ENCODE measurements around the gene SALL1.

- TF ChIP-seq EP300 (conservative IDR thresholded peaks at IDR 0.05; ENCODE audit: poor library complexity, severe bottlenecking), result no peak
- TF ChIP-seq EZH2 (IDR thresholded peaks at IDR 0.05; ENCODE audit: borderline replicate concordance, insufficient read depth, low read length, poor library complexity, severe bottlenecking), result no peak
- TF ChIP-seq, protein P1, sequence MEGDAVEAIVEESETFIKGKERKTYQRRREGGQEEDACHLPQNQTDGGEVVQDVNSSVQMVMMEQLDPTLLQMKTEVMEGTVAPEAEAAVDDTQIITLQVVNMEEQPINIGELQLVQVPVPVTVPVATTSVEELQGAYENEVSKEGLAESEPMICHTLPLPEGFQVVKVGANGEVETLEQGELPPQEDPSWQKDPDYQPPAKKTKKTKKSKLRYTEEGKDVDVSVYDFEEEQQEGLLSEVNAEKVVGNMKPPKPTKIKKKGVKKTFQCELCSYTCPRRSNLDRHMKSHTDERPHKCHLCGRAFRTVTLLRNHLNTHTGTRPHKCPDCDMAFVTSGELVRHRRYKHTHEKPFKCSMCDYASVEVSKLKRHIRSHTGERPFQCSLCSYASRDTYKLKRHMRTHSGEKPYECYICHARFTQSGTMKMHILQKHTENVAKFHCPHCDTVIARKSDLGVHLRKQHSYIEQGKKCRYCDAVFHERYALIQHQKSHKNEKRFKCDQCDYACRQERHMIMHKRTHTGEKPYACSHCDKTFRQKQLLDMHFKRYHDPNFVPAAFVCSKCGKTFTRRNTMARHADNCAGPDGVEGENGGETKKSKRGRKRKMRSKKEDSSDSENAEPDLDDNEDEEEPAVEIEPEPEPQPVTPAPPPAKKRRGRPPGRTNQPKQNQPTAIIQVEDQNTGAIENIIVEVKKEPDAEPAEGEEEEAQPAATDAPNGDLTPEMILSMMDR (IDR thresholded peaks at IDR 0.05; ENCODE audit: poor library complexity, severe bottlenecking), result no peak
- TF ChIP-seq POLR2AphosphoS5 (IDR thresholded peaks at IDR 0.05), result peak; percentile 9
- TF ChIP-seq TAF1 (IDR thresholded peaks at IDR 0.05; ENCODE audit: low read depth), result no peak
- TF ChIP-seq, protein P2, sequence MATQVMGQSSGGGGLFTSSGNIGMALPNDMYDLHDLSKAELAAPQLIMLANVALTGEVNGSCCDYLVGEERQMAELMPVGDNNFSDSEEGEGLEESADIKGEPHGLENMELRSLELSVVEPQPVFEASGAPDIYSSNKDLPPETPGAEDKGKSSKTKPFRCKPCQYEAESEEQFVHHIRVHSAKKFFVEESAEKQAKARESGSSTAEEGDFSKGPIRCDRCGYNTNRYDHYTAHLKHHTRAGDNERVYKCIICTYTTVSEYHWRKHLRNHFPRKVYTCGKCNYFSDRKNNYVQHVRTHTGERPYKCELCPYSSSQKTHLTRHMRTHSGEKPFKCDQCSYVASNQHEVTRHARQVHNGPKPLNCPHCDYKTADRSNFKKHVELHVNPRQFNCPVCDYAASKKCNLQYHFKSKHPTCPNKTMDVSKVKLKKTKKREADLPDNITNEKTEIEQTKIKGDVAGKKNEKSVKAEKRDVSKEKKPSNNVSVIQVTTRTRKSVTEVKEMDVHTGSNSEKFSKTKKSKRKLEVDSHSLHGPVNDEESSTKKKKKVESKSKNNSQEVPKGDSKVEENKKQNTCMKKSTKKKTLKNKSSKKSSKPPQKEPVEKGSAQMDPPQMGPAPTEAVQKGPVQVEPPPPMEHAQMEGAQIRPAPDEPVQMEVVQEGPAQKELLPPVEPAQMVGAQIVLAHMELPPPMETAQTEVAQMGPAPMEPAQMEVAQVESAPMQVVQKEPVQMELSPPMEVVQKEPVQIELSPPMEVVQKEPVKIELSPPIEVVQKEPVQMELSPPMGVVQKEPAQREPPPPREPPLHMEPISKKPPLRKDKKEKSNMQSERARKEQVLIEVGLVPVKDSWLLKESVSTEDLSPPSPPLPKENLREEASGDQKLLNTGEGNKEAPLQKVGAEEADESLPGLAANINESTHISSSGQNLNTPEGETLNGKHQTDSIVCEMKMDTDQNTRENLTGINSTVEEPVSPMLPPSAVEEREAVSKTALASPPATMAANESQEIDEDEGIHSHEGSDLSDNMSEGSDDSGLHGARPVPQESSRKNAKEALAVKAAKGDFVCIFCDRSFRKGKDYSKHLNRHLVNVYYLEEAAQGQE (IDR thresholded peaks at IDR 0.05; ENCODE audit: borderline replicate concordance), result no peak
- no peak for TF ChIP-seq MXI1 (conservative IDR thresholded peaks at IDR 0.05; ENCODE audit: poor library complexity, severe bottlenecking)
- TF ChIP-seq RAD21 (conservative IDR thresholded peaks at IDR 0.05), result no peak
- no peak for TF ChIP-seq SMC3 (conservative IDR thresholded peaks at IDR 0.05; ENCODE audit: poor library complexity)
Observed at GRCh38 chr16:51155199-51155607, 4.1 kb upstream of the SALL1 start.

Data from neural cell (in vitro differentiated cells).